OCI-LY7 (cell line): Measurements from ENCODE around the gene ROPN1L. TPM values are rescaled to one million over a fixed set of nuclear protein-coding genes. Genes with fewer than 3 reads are reported as not detected.

Experiments
- BruUV-seq: library from RNA; stranded (reverse); fragments of 400-500 nt; replicated peaks from 2 replicates; lab custom pipeline; 2021; lab: Mats Ljungman, UMichigan
- CTCF ChIA-PET: fragments of 300-600 bp; sonication (Branson Sonifier 250); formaldehyde crosslinking; loops from one replicate; lab custom pipeline; 2022; ENCODE audit warnings: antibody characterized with exemption; ENCODE audit not compliant: unreplicated experiment; lab: Charles Lee
- POLR2A ChIA-PET: fragments of 300-600 bp; sonication (Branson Sonifier 250); formaldehyde crosslinking; loops from one replicate; lab custom pipeline; 2022; ENCODE audit warnings: antibody characterized with exemption; lab: Charles Lee
- DNase-seq: peaks from one replicate; pipeline ENCODE4 v3.0.0-alpha.2; 2015; ENCODE audit warnings: low spot score
- H2AFZ ChIP-seq: fragments of 200-600 bp; sonication (generic), shearing (Covaris generic); 2 replicates; pipeline ENCODE4 v1.6.1; 2014; ENCODE audit warnings: mild to moderate bottlenecking, antibody characterized with exemption, low read length, moderate library complexity
- H3K27ac ChIP-seq: fragments of 200-600 bp; sonication (generic); 2 replicates; pipeline ENCODE4 v1.5.1; 2014; ENCODE audit warnings: mixed run types, low read depth, mild to moderate bottlenecking, moderate library complexity, low read length, inconsistent platforms; ENCODE audit not compliant: poor library complexity, severe bottlenecking
- H3K36me3 ChIP-seq: fragments of 200-600 bp; sonication (generic); 2 replicates; pipeline ENCODE4 v1.6.1; 2014; ENCODE audit warnings: mild to moderate bottlenecking, antibody characterized with exemption, low read length, moderate library complexity, mixed read lengths; ENCODE audit not compliant: insufficient read depth
- H3K4me1 ChIP-seq: fragments of 200-600 bp; sonication (generic); 2 replicates; pipeline ENCODE4 v1.5.1; 2014; ENCODE audit warnings: mild to moderate bottlenecking, low read length; ENCODE audit not compliant: insufficient read depth, poor library complexity, severe bottlenecking
- H3K4me2 ChIP-seq: fragments of 200-600 bp; sonication (generic); 2 replicates; pipeline ENCODE4 v1.6.1; 2014; ENCODE audit warnings: mild to moderate bottlenecking, low read length
- H3K4me3 ChIP-seq: fragments of 200-600 bp; sonication (generic); 2 replicates; pipeline ENCODE4 v1.5.1; 2014; ENCODE audit warnings: mild to moderate bottlenecking, low read depth, low read length; ENCODE audit not compliant: poor library complexity, severe bottlenecking
- H3K79me2 ChIP-seq: fragments of 200-600 bp; sonication (generic); 2 replicates; pipeline ENCODE4 v1.6.1; 2016; ENCODE audit warnings: low read depth, mild to moderate bottlenecking, low read length, moderate library complexity, mixed read lengths; ENCODE audit not compliant: insufficient read depth
- H3K9me2 ChIP-seq: fragments of 200-600 bp; sonication (generic); 2 replicates; pipeline ENCODE4 v1.6.1; 2016; ENCODE audit warnings: mild to moderate bottlenecking, low read length, mixed read lengths; ENCODE audit not compliant: insufficient read depth
- H3K9me3 ChIP-seq: fragments of 200-600 bp; sonication (generic); 2 replicates; pipeline ENCODE4 v1.6.1; 2014; ENCODE audit warnings: mild to moderate bottlenecking, mixed run types, low read length, mixed read lengths
- H4K20me1 ChIP-seq: fragments of 200-600 bp; sonication (generic); 2 replicates; pipeline ENCODE4 v1.6.1; 2014; ENCODE audit warnings: mild to moderate bottlenecking, antibody characterized with exemption, low read length, moderate library complexity, mixed read lengths; ENCODE audit not compliant: insufficient read depth
- CTCF ChIP-seq: fragments of 200-600 bp; sonication (generic); conservative IDR thresholded peaks from 2 replicates; pipeline ENCODE4 v1.5.1; 2014; ENCODE audit warnings: mild to moderate bottlenecking, antibody characterized with exemption, low read length, moderate library complexity, mixed read lengths
- EZH2phosphoT487 ChIP-seq: fragments of 200-600 bp; sonication (generic); IDR thresholded peaks from 2 replicates; pipeline ENCODE4 v1.6.1; 2018; ENCODE audit warnings: low read depth, borderline replicate concordance, mild to moderate bottlenecking, mixed run types, antibody characterized with exemption, low read length, moderate library complexity, mixed read lengths
- intact Hi-C: fragments of 100-400 bp; cut with micrococcal nuclease; formaldehyde crosslinking; loops from one replicate; pipeline ENCODE4 v1.10.0; 2022; ENCODE audit not compliant: unreplicated experiment
- total RNA-seq, 2 experiments: library from RNA; depleted of rRNA in 1 of 2; stranded (reverse); fragments of >200 nt in 1 of 2; shearing (Covaris generic) in 1 of 2; gene quantifications; 2 replicates each; pipeline ENCODE4 v1.2.3, GENCODE V29; 2014 to 2022

ROPN1L gene
- total RNA-seq, 2 experiments from 2014 or later = 0.35 to 0.36 TPM

DNA sequence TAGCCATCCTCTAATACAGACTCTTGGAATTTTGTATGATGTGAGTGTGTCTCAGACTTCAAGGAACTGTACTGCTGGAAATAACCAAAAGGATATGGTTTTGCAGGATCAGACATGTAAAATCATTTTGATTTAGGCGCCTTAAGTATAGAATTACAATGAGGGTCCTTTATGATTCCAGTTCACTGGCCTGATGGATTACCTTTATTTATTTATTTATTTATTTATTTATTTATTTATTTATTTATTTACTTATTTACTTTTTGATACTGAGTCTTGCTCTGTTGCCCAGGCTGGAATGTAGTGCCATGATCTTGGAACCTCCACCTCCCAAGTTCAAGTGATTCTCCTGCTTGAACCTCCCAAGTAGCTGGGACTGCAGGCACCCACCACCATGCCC, 37.9 kb upstream of the ROPN1L start:
- Histone ChIP-seq H3K36me3 (peaks cover 90% of the 10 kb centered on the region), H3K4me2 (no peak overlapping the region), H2AFZ (no peak overlapping the region), H3K9me3 (no peaks in the 10 kb centered on the region), H4K20me1 (no peaks in the 10 kb centered on the region), H3K27ac (no peak overlapping the region), H3K4me3 (no peak overlapping the region), H3K4me1 (no peaks in the 10 kb centered on the region), H3K9me2 (no peaks in the 10 kb centered on the region), H3K79me2 (no peaks in the 10 kb centered on the region)
- no TSS peak for BruUV-seq
- no peak for TF ChIP-seq EZH2phosphoT487
- no peak for TF ChIP-seq CTCF
- ChIA-PET CTCF (no interaction called here), POLR2A (no interaction called here)
- DNase-seq = no peak
- intact Hi-C loops = no loop called here

DNA sequence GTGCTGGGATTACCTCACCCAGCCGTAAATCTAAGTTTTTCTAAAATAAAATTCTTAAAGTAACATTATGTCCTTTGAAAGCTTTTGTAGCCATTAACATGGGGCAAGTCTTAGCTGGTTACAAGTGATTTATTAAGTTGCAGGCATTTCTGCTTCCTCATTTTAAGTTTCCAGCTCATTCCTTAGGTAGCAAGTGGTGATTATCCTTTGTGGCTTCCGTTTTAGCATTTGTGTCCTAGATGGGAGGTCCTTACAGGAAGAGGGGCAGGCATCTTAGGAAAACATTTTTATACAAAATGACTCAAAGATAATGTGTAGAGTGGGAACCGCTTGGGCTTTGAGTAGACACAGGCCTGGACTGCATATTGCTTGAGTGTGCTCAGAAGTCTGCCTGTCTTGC, 35.0 kb upstream of the ROPN1L start:
- CTCF ChIA-PET = no interaction called here
- intact Hi-C loops = no loop called here
- H3K9me2 ChIP-seq = no peaks in the 10 kb centered on the region

More for the DNA sequence above, 35.0 kb upstream of the ROPN1L start:
- Histone ChIP-seq H3K4me3 (no peak overlapping the region), H3K27ac (no peak overlapping the region), H4K20me1 (no peaks in the 10 kb centered on the region), H2AFZ (no peak overlapping the region), H3K4me1 (no peaks in the 10 kb centered on the region), H3K4me2 (no peak overlapping the region), H3K79me2 (no peaks in the 10 kb centered on the region), H3K36me3 (peaks cover 97% of the 10 kb centered on the region), H3K9me3 (no peaks in the 10 kb centered on the region)
- no peak for TF ChIP-seq CTCF
- no peak for TF ChIP-seq EZH2phosphoT487
- DNase-seq = no peak
- POLR2A ChIA-PET = interaction anchor here (1.1 kb wide), 1 partner anchor 28 kb away, joined by 4 read pairs; no protein-coding TSS in a partner anchor
- no TSS peak for BruUV-seq
